ENCODE data around the gene TLE1. TPM values are rescaled to one million over a fixed set of nuclear protein-coding genes. Genes with fewer than 3 reads are reported as not detected.

TLE1 gene
- total and polyA plus RNA-seq, 9 donors = 44.2 to 64.2 (median 55.4) TPM

DNA sequence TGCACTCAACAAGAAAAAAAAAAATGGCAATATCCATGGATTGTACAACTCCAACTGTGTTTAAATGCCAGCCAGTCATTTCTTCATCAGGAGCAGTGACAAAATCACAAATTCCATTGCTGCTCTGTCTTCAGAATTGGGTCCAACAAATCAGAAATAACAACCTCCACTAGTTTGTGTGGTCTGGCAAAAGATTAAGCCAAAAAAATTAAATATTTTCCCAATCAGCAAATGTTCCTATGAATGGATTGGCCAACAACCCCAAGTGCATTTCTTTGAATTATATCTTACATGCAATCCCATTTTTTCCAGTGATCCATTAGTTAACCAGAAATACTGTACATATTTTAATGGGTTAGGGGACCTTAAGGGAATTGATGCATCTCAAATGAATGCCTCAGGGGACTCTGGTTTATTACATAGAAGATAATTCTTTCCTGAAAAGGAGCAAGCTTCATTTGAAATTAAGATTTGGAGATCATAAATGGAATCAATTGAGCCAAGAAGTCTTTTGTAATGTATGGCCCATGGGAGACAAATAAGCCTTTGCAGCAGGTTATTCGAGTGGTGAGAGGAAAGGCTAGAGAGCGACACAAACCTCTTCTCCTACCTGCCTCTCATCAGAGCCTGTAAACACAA, 131.8 kb downstream of the TLE1 start:
- no peak overlapping the region for H3K4me3 ChIP-seq (ENCODE audit: low read length)
- no peaks in the 10 kb centered on the region for H3K27me3 ChIP-seq (ENCODE audit: control insufficient read depth, insufficient read depth, low read length)
- H3K36me3 ChIP-seq (ENCODE audit: control insufficient read depth, insufficient read depth, low read length) = no peaks in the 10 kb centered on the region
- WGBS (ENCODE audit: insufficient coverage) = no CpG with 5 or more reads among the region's 2 CpGs
- peak; percentile 91 for DNase-seq
- no peaks in the 10 kb centered on the region for H3K9me3 ChIP-seq (replicated peaks; ENCODE audit: control insufficient read depth, low read depth, low read length)
- H3K27ac ChIP-seq (ENCODE audit: low read length) = peak overlapping the region; percentile 17
- H3K4me1 ChIP-seq (ENCODE audit: control insufficient read depth, insufficient read depth, low read length) = peaks cover 15% of the 10 kb centered on the region

DNA sequence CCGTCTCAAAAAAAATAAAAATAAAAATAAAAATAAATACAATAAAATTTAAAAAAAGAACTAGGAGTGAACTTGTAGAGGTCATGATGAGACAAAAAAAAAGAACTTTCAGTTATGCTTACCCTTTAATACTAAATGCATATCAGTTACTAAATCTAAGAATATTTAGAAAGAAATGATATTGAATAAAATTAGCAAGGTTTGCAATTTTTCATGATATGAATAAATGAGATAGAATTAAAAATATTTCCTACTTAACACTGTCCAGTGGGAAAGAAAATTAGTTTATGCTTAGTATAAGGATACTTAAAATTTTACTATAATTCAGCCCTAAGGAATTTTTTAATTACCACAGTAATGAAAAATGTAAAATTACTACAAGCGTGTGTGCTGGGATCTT, 132.4 kb downstream of the TLE1 start:
- H3K9me3 ChIP-seq (replicated peaks; ENCODE audit: control insufficient read depth, low read depth, low read length) = no peaks in the 10 kb centered on the region
- no CpG with 5 or more reads among the region's 2 CpGs for WGBS (ENCODE audit: insufficient coverage)
- H3K27me3 ChIP-seq (ENCODE audit: control insufficient read depth, insufficient read depth, low read length) = no peaks in the 10 kb centered on the region
- DNase-seq = no peak
- peaks cover 15% of the 10 kb centered on the region for H3K4me1 ChIP-seq (ENCODE audit: control insufficient read depth, insufficient read depth, low read length)
- no peak overlapping the region for H3K4me3 ChIP-seq (ENCODE audit: low read length)
- no peak overlapping the region for H3K27ac ChIP-seq (ENCODE audit: low read length)
- no peaks in the 10 kb centered on the region for H3K36me3 ChIP-seq (ENCODE audit: control insufficient read depth, insufficient read depth, low read length)

DNA sequence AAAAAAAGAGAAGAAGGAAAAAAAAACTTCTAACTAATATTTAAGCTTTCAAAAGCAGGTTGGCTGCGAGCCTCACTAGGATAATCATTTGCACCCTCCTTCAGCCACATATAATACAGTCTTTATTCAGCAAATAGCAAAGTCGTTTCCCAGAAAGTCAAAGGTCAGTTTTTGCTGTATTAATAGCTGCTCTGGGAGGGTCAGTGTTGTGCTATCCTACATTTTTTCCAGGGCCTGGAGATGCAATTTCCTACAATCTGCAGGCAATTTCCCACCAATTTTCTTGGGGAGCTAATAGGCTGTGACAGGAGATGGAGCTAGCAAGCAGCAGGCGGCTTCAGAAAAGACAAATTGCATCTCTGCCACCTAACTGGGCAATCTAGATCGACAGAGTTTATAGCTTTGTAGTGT, 136.8 kb downstream of the TLE1 start:
- Histone ChIP-seq H3K27ac (ENCODE audit: low read length) (peak overlapping the region; percentile 51), H3K27me3 (ENCODE audit: control insufficient read depth, insufficient read depth, low read length) (no peaks in the 10 kb centered on the region), H3K36me3 (ENCODE audit: control insufficient read depth, insufficient read depth, low read length) (no peaks in the 10 kb centered on the region), H3K4me1 (ENCODE audit: control insufficient read depth, insufficient read depth, low read length) (peaks cover 8% of the 10 kb centered on the region), H3K9me3 (replicated peaks; ENCODE audit: control insufficient read depth, low read depth, low read length) (no peaks in the 10 kb centered on the region), H3K4me3 (ENCODE audit: low read length) (no peak overlapping the region)
- WGBS (ENCODE audit: insufficient coverage) = 0% methylated on average over 1 of the region's 4 CpGs
- peak; percentile 95 for DNase-seq

DNA sequence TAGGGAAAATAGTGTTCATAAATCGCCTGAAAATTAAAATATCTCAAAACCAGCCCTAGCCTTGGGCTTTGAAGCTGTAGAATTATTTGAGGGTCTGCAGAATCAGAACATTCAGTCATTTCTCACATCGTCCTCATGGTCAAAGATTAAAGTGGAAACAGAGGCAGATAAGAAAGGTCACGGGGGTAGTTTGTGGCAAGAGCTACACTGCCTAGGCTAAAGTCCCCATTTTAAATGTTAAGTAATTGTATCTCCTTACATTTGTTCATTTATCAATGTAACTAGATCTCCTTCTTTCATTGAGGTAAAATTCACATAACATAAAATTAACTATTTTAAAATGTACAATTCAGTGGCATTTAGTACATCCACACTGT, 139.2 kb downstream of the TLE1 start:
- Histone ChIP-seq H3K9me3 (replicated peaks; ENCODE audit: control insufficient read depth, low read depth, low read length) (no peaks in the 10 kb centered on the region), H3K4me3 (ENCODE audit: low read length) (no peak overlapping the region), H3K27me3 (ENCODE audit: control insufficient read depth, insufficient read depth, low read length) (no peaks in the 10 kb centered on the region), H3K27ac (ENCODE audit: low read length) (no peak overlapping the region), H3K36me3 (ENCODE audit: control insufficient read depth, insufficient read depth, low read length) (no peaks in the 10 kb centered on the region), H3K4me1 (ENCODE audit: control insufficient read depth, insufficient read depth, low read length) (peaks cover 8% of the 10 kb centered on the region)
- no peak for DNase-seq
- WGBS (ENCODE audit: insufficient coverage) = no CpG with 5 or more reads among the region's 3 CpGs

DNA sequence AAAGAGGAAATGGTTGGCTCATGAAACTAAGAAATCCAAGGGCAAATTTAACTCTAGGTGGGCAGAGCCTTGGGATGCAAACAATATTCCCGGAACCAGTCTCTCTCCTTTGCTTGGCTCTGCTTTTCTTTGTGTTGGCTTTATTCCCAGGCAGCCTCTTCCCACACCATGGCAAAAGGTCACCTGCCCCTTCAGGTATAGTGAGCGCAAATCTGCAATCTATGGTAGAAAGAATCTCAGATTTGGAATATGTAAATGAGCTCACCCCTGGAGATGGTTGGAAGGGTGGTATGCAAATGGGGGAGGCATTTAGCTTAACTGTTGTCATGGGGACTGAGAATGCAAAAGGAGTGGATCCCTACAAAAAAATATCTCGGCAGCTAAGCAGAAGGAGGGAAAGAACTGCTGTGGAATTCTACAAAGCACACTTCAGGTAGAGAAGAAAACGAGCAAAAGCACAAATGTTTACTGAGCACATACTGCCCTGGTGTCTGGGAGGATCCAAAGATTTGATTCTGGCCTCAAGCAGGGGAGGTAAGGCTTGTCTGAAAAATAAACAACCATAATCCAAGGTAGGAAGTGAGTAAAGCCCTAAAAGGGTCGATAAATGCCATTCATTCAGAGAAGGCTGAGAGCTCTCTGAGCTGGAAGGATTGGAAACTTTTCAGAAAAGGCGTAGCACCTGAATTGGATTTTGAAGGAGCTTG, 139.7 kb downstream of the TLE1 start:
- WGBS (ENCODE audit: insufficient coverage) = 83% methylated on average over 1 of the region's 6 CpGs
- H3K36me3 ChIP-seq (ENCODE audit: control insufficient read depth, insufficient read depth, low read length) = no peaks in the 10 kb centered on the region
- no peaks in the 10 kb centered on the region for H3K9me3 ChIP-seq (replicated peaks; ENCODE audit: control insufficient read depth, low read depth, low read length)
- peaks cover 8% of the 10 kb centered on the region for H3K4me1 ChIP-seq (ENCODE audit: control insufficient read depth, insufficient read depth, low read length)
- H3K27me3 ChIP-seq (ENCODE audit: control insufficient read depth, insufficient read depth, low read length) = no peaks in the 10 kb centered on the region
- no peak overlapping the region for H3K27ac ChIP-seq (ENCODE audit: low read length)
- DNase-seq = no peak
- H3K4me3 ChIP-seq (ENCODE audit: low read length) = no peak overlapping the region

DNA sequence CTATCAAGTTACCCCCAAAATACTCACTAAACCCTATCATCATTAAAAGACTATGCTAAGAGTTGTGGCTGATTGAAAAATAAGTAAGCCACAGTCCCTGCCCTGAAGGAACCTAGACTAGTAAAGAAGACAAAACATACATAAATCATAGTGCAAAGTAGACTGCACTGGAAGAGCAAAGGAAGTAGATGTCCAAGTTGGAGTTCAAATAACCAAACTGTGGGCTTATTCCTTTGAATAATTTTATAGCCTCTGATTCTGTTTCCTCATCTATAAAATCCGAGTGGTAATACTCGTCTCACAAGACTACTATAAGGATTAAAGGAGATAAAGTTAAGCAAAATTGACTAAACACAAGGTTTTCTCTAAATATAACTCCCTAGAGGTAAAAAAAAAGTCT, 140.4 kb downstream of the TLE1 start:
- Histone ChIP-seq H3K4me1 (ENCODE audit: control insufficient read depth, insufficient read depth, low read length) (peaks cover 7% of the 10 kb centered on the region), H3K4me3 (ENCODE audit: low read length) (no peak overlapping the region), H3K36me3 (ENCODE audit: control insufficient read depth, insufficient read depth, low read length) (no peaks in the 10 kb centered on the region), H3K9me3 (replicated peaks; ENCODE audit: control insufficient read depth, low read depth, low read length) (no peaks in the 10 kb centered on the region), H3K27ac (ENCODE audit: low read length) (no peak overlapping the region), H3K27me3 (ENCODE audit: control insufficient read depth, insufficient read depth, low read length) (no peaks in the 10 kb centered on the region)
- no peak for DNase-seq
- WGBS (ENCODE audit: insufficient coverage) = no CpG with 5 or more reads among the region's 2 CpGs

DNA sequence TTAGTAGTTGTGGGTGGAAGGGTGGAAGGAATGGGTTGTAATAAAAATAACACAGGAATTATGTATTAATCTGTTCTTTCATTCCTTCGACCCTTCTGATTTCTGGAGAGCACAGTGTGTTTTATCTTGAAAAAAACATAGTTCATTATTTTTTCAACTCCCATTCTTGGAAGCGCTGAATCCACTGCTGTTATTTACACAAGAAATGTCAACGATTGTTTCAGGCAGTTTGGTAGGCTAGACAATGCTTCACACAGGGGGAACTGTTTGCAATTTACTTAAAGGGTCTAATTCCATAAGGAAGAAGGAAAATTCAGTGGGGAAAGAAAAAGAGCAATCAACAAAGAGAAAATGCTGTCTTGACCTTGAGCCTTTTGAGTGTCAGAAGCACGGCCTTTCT, 142.9 kb downstream of the TLE1 start:
- WGBS (ENCODE audit: insufficient coverage) = no CpG with 5 or more reads among the region's 4 CpGs
- Histone ChIP-seq H3K9me3 (replicated peaks; ENCODE audit: control insufficient read depth, low read depth, low read length) (no peaks in the 10 kb centered on the region), H3K27ac (ENCODE audit: low read length) (no peak overlapping the region), H3K36me3 (ENCODE audit: control insufficient read depth, insufficient read depth, low read length) (no peaks in the 10 kb centered on the region), H3K27me3 (ENCODE audit: control insufficient read depth, insufficient read depth, low read length) (no peaks in the 10 kb centered on the region), H3K4me1 (ENCODE audit: control insufficient read depth, insufficient read depth, low read length) (no peaks in the 10 kb centered on the region), H3K4me3 (ENCODE audit: low read length) (no peak overlapping the region)
- DNase-seq = no peak

DNA sequence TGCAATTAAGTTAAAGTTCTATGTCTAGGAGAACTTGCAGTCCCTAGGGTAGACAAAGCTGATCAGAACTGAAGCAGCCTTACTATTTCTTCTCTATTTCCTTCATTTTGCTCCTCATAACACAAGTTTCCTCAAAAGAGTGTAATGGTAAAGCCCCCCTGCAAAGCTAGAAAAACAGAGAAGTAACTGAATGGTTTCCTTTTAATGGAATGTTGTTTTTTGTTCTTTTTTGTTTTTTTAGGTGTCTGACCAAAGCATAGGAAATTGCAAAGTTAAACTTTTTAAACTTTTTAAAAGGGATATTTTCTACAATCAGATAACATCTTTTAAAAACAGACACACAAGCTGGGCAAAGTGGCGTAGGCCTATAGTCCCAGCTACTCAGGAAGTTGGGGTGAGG, 145.7 kb downstream of the TLE1 start:
- H3K36me3 ChIP-seq (ENCODE audit: control insufficient read depth, insufficient read depth, low read length) = no peaks in the 10 kb centered on the region
- no CpG with 5 or more reads among the region's 1 CpG for WGBS (ENCODE audit: insufficient coverage)
- no peaks in the 10 kb centered on the region for H3K27me3 ChIP-seq (ENCODE audit: control insufficient read depth, insufficient read depth, low read length)
- no peak overlapping the region for H3K4me3 ChIP-seq (ENCODE audit: low read length)
- no peak for DNase-seq
- H3K4me1 ChIP-seq (ENCODE audit: control insufficient read depth, insufficient read depth, low read length) = peaks cover 2% of the 10 kb centered on the region
- no peaks in the 10 kb centered on the region for H3K9me3 ChIP-seq (replicated peaks; ENCODE audit: control insufficient read depth, low read depth, low read length)
- H3K27ac ChIP-seq (ENCODE audit: low read length) = no peak overlapping the region

DNA sequence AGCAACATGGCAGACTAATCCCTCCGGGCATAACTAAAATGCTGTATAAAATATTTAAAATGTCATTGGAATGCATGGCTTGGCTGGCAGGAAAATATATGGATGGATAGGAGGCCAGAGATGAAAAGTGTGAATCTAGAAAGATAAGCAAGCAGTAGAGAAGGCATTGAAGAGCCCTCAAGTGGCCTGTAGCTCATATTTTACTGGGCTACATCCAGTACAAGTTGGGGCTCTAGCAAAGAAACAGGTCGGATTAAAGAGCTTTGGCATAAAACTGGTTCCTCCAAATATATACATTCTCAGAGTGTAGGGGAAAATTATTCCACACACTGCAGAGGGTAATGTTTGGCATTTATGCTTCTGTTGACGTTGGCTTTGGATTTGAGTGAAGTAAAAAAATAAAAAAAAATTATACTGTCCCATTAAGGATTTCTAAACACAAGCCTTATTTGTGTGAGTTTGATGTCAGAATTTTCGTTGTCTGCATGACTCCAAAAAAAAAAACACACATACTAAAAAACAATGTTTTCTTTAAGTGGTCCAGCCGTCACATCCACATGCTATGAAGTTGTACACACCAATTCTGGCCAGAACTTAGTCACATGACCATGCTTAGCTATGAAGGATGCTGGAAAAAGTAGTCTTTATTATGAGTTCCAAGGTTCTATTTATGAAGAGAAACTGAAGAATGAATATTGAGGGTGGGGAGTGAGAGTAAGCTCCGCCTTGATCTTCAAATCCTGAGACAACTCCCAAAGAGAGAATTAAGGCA, 147.0 kb downstream of the TLE1 start:
- H3K4me3 ChIP-seq (ENCODE audit: low read length) = no peak overlapping the region
- peaks cover 7% of the 10 kb centered on the region for H3K4me1 ChIP-seq (ENCODE audit: control insufficient read depth, insufficient read depth, low read length)
- no peaks in the 10 kb centered on the region for H3K27me3 ChIP-seq (ENCODE audit: control insufficient read depth, insufficient read depth, low read length)
- DNase-seq = no peak
- no CpG with 5 or more reads among the region's 6 CpGs for WGBS (ENCODE audit: insufficient coverage)
- no peaks in the 10 kb centered on the region for H3K9me3 ChIP-seq (replicated peaks; ENCODE audit: control insufficient read depth, low read depth, low read length)
- H3K36me3 ChIP-seq (ENCODE audit: control insufficient read depth, insufficient read depth, low read length) = no peaks in the 10 kb centered on the region
- H3K27ac ChIP-seq (ENCODE audit: low read length) = no peak overlapping the region

DNA sequence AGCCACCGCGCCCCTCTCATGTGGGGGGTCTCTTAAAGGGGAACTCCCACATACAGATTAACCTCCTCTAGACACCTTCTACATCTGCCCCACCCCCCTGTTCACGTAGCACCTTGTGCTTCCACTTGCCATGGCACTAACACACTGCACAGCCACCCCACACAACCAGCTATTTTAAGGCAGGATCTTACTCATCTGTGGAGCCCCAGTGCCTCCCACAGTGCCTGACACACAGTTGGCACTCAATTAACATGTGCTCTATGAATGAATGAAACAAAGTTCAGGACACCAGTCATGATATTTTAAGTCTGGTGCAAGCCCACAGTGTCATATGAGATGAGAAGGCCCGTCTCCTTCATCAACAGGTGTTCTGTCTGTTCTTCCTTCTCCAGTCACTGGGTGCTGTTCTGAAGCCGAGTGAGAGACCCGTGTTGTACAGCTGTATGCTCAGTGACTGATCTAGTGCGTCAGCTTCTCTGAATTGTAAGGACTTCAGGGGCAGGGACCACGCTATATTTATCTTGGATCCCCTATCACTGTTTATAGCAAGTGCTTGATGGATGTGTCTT, 149.1 kb downstream of the TLE1 start:
- no peaks in the 10 kb centered on the region for H3K27me3 ChIP-seq (ENCODE audit: control insufficient read depth, insufficient read depth, low read length)
- H3K36me3 ChIP-seq (ENCODE audit: control insufficient read depth, insufficient read depth, low read length) = no peaks in the 10 kb centered on the region
- peak overlapping the region; percentile 11 for H3K27ac ChIP-seq (ENCODE audit: low read length)
- DNase-seq = peak; percentile 75
- no peaks in the 10 kb centered on the region for H3K9me3 ChIP-seq (replicated peaks; ENCODE audit: control insufficient read depth, low read depth, low read length)
- H3K4me3 ChIP-seq (ENCODE audit: low read length) = no peak overlapping the region
- H3K4me1 ChIP-seq (ENCODE audit: control insufficient read depth, insufficient read depth, low read length) = peaks cover 7% of the 10 kb centered on the region
- WGBS (ENCODE audit: insufficient coverage) = 90% methylated on average over 4 of the region's 8 CpGs

All from muscle of leg (tissue), 11 donors.